ENCODE measurements around the gene CCDC88C.

CCDC88C gene

DNA sequence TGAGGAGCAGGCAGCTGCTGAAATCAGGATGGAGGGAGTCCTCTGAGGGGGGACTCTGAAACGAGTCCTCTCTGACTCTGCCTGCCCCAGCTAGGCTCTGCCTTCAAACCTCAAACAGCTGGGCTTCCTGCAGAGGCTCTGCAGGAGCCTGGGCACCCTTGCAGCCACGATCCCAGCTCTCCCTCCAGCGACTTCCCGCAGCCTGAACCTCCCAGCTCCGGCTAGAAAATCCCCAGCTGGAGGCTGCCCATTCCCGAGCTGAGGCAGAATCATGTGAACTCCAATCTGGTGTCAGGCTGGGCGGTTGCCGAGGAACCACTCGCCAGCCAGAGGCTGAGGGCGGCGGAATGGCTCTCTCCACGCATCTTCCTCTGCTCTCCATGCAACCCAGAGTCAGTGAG is 173.1 kb downstream of the CCDC88C start, which contains the start of gene GPR68:
Gene GPR68, minus strand, starts transcription at position 204 of the 401 bp plus-strand sequence. CDS start 9,654 bp downstream, outside the sequence.
- CTCF ChIA-PET = interaction anchor here (0.9 to 4.0 kb wide), 6 partner anchors 13 to 79 kb away, joined by 3 to 22 read pairs (median 6); no protein-coding TSS in a partner anchor
- DNase-seq (ENCODE audit: extremely low spot score) = no peak
- TF ChIP-seq, protein P1, sequence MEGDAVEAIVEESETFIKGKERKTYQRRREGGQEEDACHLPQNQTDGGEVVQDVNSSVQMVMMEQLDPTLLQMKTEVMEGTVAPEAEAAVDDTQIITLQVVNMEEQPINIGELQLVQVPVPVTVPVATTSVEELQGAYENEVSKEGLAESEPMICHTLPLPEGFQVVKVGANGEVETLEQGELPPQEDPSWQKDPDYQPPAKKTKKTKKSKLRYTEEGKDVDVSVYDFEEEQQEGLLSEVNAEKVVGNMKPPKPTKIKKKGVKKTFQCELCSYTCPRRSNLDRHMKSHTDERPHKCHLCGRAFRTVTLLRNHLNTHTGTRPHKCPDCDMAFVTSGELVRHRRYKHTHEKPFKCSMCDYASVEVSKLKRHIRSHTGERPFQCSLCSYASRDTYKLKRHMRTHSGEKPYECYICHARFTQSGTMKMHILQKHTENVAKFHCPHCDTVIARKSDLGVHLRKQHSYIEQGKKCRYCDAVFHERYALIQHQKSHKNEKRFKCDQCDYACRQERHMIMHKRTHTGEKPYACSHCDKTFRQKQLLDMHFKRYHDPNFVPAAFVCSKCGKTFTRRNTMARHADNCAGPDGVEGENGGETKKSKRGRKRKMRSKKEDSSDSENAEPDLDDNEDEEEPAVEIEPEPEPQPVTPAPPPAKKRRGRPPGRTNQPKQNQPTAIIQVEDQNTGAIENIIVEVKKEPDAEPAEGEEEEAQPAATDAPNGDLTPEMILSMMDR (IDR thresholded peaks at IDR 0.05; ENCODE audit: control extremely low read depth, extremely low read depth, low read depth, missing control alignments) = no peak
- POLR2A ChIA-PET = no interaction called here

DNA sequence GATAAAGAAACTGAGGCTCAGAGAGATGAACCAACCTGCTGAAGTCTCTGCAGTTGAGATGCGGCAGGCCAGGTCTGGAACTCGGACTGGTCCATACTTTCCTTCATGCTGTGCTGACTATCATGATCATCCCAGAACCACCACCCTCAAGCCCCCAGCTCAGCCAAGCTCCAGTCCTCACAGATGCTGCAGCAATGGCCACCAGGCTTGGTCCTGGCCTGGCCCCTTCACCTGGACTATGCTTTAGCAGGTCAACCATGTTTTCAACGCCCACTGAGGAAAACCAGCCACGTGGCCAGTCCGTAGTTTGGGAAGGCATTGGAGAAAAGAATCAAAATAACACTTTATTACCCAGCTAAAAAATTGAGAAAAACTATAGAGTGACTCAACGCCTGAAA is 174.5 kb downstream of the CCDC88C start:
- CTCF ChIA-PET = interaction anchor here (1.3 to 3.7 kb wide), 7 partner anchors 9 to 70 kb away, joined by 4 to 22 read pairs (median 6); no protein-coding TSS in a partner anchor
- POLR2A ChIA-PET = no interaction called here
- DNase-seq (ENCODE audit: extremely low spot score) = no peak
- TF ChIP-seq, protein P1 (IDR thresholded peaks at IDR 0.05; ENCODE audit: control extremely low read depth, extremely low read depth, low read depth, missing control alignments) = no peak

- no peak for DNase-seq (ENCODE audit: extremely low spot score)
- TF ChIP-seq, protein P1 (IDR thresholded peaks at IDR 0.05; ENCODE audit: control extremely low read depth, extremely low read depth, low read depth, missing control alignments) = no peak
- POLR2A ChIA-PET = no interaction called here
- CTCF ChIA-PET = interaction anchor here (1.3 to 3.7 kb wide), 6 partner anchors 10 to 69 kb away, joined by 4 to 22 read pairs (median 6); no protein-coding TSS in a partner anchor
Observed at GRCh38 chr14:91242635-91243034, 175.0 kb downstream of the CCDC88C start.

GRCh38 chr14:91241863-91242262 is 175.8 kb downstream of the CCDC88C start:
- ChIA-PET CTCF (interaction anchor here (1.0 to 2.1 kb wide), 3 partner anchors 12 to 69 kb away, joined by 3 to 7 read pairs (median 4); no protein-coding TSS in a partner anchor), POLR2A (no interaction called here)
- DNase-seq (ENCODE audit: extremely low spot score) = peak; percentile 51
- TF ChIP-seq, protein P1 (IDR thresholded peaks at IDR 0.05; ENCODE audit: control extremely low read depth, extremely low read depth, low read depth, missing control alignments) = no peak

- no peak for DNase-seq (ENCODE audit: extremely low spot score)
- ChIA-PET CTCF (interaction anchor here (1.0 to 1.9 kb wide), 7 partner anchors 8 to 84 kb away, joined by 3 to 8 read pairs (median 3); no protein-coding TSS in a partner anchor), POLR2A (no interaction called here)
- TF ChIP-seq, protein P1 (IDR thresholded peaks at IDR 0.05; ENCODE audit: control extremely low read depth, extremely low read depth, low read depth, missing control alignments) = no peak
Observed at GRCh38 chr14:91238661-91239060, 179.0 kb downstream of the CCDC88C start.

DNA sequence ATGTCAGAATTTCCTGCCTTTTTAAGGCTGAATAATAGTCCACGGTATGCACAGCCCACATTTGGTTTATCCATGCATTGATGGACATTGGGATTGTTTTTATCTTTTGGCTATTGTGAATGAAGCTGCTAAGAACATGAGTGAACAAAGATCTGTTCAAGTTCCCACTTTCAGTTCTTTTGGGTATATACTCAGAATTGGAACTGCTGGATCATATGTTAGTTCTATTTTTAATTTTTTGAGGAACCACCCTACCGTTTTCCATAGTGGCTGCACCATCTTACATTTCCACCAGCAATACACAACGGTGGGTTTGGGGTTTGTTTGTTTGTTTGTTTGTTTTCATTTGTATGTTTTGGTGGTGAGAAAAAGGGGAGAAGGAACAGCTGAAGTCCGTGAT is 179.5 kb downstream of the CCDC88C start:
- DNase-seq (ENCODE audit: extremely low spot score) = no peak
- POLR2A ChIA-PET = no interaction called here
- TF ChIP-seq, protein P1 (IDR thresholded peaks at IDR 0.05; ENCODE audit: control extremely low read depth, extremely low read depth, low read depth, missing control alignments) = no peak
- CTCF ChIA-PET = interaction anchor here (1.1 to 1.9 kb wide), 4 partner anchors 8 to 85 kb away, joined by 3 to 8 read pairs (median 4); no protein-coding TSS in a partner anchor
